HepG2 (cell line): Measurements from ENCODE around the gene EZH1. TPM values are rescaled to one million over a fixed set of nuclear protein-coding genes. Genes with fewer than 3 reads are reported as not detected.

Source experiments
- BCL6 ChIP-seq: IDR thresholded peaks from 2 replicates; pipeline ENCODE4 v1.6.1; 2016; ENCODE audit warnings: missing genetic modification reagents, missing compliant biosample characterization
- EHMT2 ChIP-seq: fragments of 200-600 bp; sonication (generic); IDR thresholded peaks from 2 replicates; pipeline ENCODE4 v1.7.0; 2017; ENCODE audit warnings: antibody characterized with exemption, low read depth, low read length, borderline replicate concordance
- GZF1 ChIP-seq: sonication (generic); formaldehyde crosslinking; IDR thresholded peaks from 2 replicates; pipeline ENCODE4 v1.5.1; 2020; ENCODE audit warnings: mild to moderate bottlenecking, missing genetic modification reagents
- HDAC6 ChIP-seq: fragments of 200-600 bp; sonication (generic); IDR thresholded peaks from 2 replicates; pipeline ENCODE4 v1.7.0; 2017; ENCODE audit warnings: mild to moderate bottlenecking, antibody characterized with exemption, low read length, low read depth
- IKZF1 ChIP-seq: fragments of 450-650 bp; IDR thresholded peaks from 2 replicates; pipeline ENCODE4 v1.7.1; 2016
- JARID2 ChIP-seq: sonication (generic); formaldehyde crosslinking; IDR thresholded peaks from 2 replicates; pipeline ENCODE4 v1.8.1; 2023; ENCODE audit warnings: missing genetic modification reagents, inconsistent platforms; ENCODE audit not compliant: insufficient replicate concordance
- JUN ChIP-seq: sonication (generic); formaldehyde crosslinking; IDR thresholded peaks from 2 replicates; pipeline ENCODE4 v1.4.0; 2020; ENCODE audit warnings: mild to moderate bottlenecking, missing genetic modification reagents
- KAT8 ChIP-seq: IDR thresholded peaks from 2 replicates; pipeline ENCODE4 v1.6.1; 2016; ENCODE audit warnings: missing genetic modification reagents, missing compliant biosample characterization
- KDM3A ChIP-seq: IDR thresholded peaks from 2 replicates; pipeline ENCODE4 v1.6.1; 2018; ENCODE audit warnings: low read depth, missing compliant biosample characterization
- MBNL3 ChIP-seq: fragments of 250-450 bp; sonication (Bioruptor Pico); conservative IDR thresholded peaks from 2 replicates; pipeline ENCODE4 v1.8.0; 2022; ENCODE audit warnings: mild to moderate bottlenecking, inconsistent platforms
- MLX ChIP-seq: IDR thresholded peaks from 2 replicates; pipeline ENCODE4 v1.6.1; 2016
- MTA1 ChIP-seq: sonication (generic); formaldehyde crosslinking; IDR thresholded peaks from 2 replicates; pipeline ENCODE4 v1.4.0; 2020; ENCODE audit warnings: missing genetic modification reagents, mild to moderate bottlenecking, borderline replicate concordance
- NFATC3 ChIP-seq: sonication (generic); formaldehyde crosslinking; IDR thresholded peaks from 2 replicates; pipeline ENCODE4 v1.5.1; 2020; ENCODE audit warnings: mild to moderate bottlenecking, missing genetic modification reagents
- NFE2 ChIP-seq: sonication (generic); formaldehyde crosslinking; IDR thresholded peaks from 2 replicates; pipeline ENCODE4 v1.4.0; 2020; ENCODE audit warnings: missing genetic modification reagents
- NRL ChIP-seq: sonication (generic); formaldehyde crosslinking; IDR thresholded peaks from 2 replicates; pipeline ENCODE4 v1.5.0; 2020; ENCODE audit warnings: missing genetic modification reagents, mild to moderate bottlenecking, moderate library complexity, borderline replicate concordance
- POLR2AphosphoS2 ChIP-seq: IDR thresholded peaks from 2 replicates; pipeline ENCODE4 v1.6.1; 2011; ENCODE audit warnings: low read depth, low read length, improper control_type of control experiment
- REL ChIP-seq: sonication (generic); formaldehyde crosslinking; conservative IDR thresholded peaks from 2 replicates; pipeline ENCODE4 v1.8.0; 2022; ENCODE audit warnings: mild to moderate bottlenecking, missing genetic modification reagents, moderate library complexity
- RFX3 ChIP-seq: IDR thresholded peaks from 2 replicates; pipeline ENCODE4 v1.6.1; 2016; ENCODE audit warnings: missing biosample characterization, missing genetic modification reagents
- RNF2 ChIP-seq: fragments of 450-650 bp; conservative IDR thresholded peaks from 2 replicates; pipeline ENCODE4 v1.6.1; 2016; ENCODE audit warnings: low read depth
- SP2 ChIP-seq: sonication (generic); formaldehyde crosslinking; IDR thresholded peaks from 2 replicates; pipeline ENCODE4 v1.5.1; 2020; ENCODE audit warnings: mild to moderate bottlenecking, missing genetic modification reagents
- SRSF1 ChIP-seq: fragments of 200-400 bp; formaldehyde crosslinking; optimal IDR thresholded peaks from 2 replicates; pipeline ENCODE3; 2017; ENCODE audit warnings: mild to moderate bottlenecking, low read depth, low read length, moderate library complexity
- SRY ChIP-seq: sonication (generic); formaldehyde crosslinking; IDR thresholded peaks from 2 replicates; pipeline ENCODE4 v1.8.0; 2022; ENCODE audit warnings: mild to moderate bottlenecking, missing genetic modification reagents
- TAF15 ChIP-seq: fragments of 200-400 bp; formaldehyde crosslinking; IDR thresholded peaks from one replicate; pipeline ENCODE4 v1.6.1; 2018; ENCODE audit warnings: mild to moderate bottlenecking, low read depth, low read length; ENCODE audit not compliant: poor library complexity, severe bottlenecking
- ZNF253 ChIP-seq: sonication (generic); formaldehyde crosslinking; IDR thresholded peaks from 2 replicates; pipeline ENCODE4 v1.8.0; 2022; ENCODE audit warnings: mild to moderate bottlenecking, missing genetic modification reagents, borderline replicate concordance
- ZNF569 ChIP-seq: sonication (generic); formaldehyde crosslinking; IDR thresholded peaks from 2 replicates; pipeline ENCODE4 v1.5.0; 2020; ENCODE audit warnings: mild to moderate bottlenecking, missing genetic modification reagents, moderate library complexity, borderline replicate concordance
- ZNF674 ChIP-seq: sonication (generic); formaldehyde crosslinking; IDR thresholded peaks from 2 replicates; pipeline ENCODE4 v1.5.0; 2020; ENCODE audit warnings: low read depth, mild to moderate bottlenecking, missing genetic modification reagents
- ZNF7 ChIP-seq: IDR thresholded peaks from 2 replicates; pipeline ENCODE4 v1.6.1; 2016; ENCODE audit warnings: missing biosample characterization, missing genetic modification reagents
- polyA plus RNA-seq, 8 experiments: library from polyadenylated mRNA; depleted of rRNA in 3 of 8; stranded (reverse) in 7 of 8; unstranded in 1 of 8; fragments of >200 nt; fragmentation: Illumina TruSeq in 4 of 8; extraction: Trizol in 4 of 8; gene quantifications; 2 replicates each; pipeline versions ENCODE4 v1.2.1 to v1.2.3, GENCODE V29; 2011 to 2016; ENCODE audit warnings: low read depth in 4 of 8, missing spikeins in 1 of 8, mixed read lengths in 1 of 8; ENCODE audit not compliant: insufficient read depth in 1 of 8
- total RNA-seq, 5 experiments: library from RNA; depleted of rRNA; stranded (reverse); fragments of >200 nt; fragmentation: Illumina TruSeq; extraction: Trizol; gene quantifications; 2 replicates each; pipeline ENCODE4 v1.2.3, GENCODE V29; 2016; ENCODE audit warnings: low read depth in 1 of 5
- TF ChIP-seq, protein P1 (sequence below): IDR thresholded peaks from 2 replicates; pipeline ENCODE4 v1.6.1; 2016; ENCODE audit warnings: missing compliant biosample characterization, missing genetic modification reagents, borderline replicate concordance
- TF ChIP-seq, protein P2 (sequence below): sonication (generic); formaldehyde crosslinking; IDR thresholded peaks from 2 replicates; pipeline ENCODE4 v1.4.0; 2020; ENCODE audit warnings: missing genetic modification reagents
- TF ChIP-seq, protein P3 (sequence below): IDR thresholded peaks from 2 replicates; pipeline ENCODE4 v1.6.1; 2016; ENCODE audit warnings: missing genetic modification reagents, missing compliant biosample characterization

EZH1 gene
- total and polyA plus RNA-seq, 2 of the 13 experiments (the other 11 are each of a cell fraction or from before 2014, with no cell fraction given) = 11.6 to 24.0 TPM

DNA sequence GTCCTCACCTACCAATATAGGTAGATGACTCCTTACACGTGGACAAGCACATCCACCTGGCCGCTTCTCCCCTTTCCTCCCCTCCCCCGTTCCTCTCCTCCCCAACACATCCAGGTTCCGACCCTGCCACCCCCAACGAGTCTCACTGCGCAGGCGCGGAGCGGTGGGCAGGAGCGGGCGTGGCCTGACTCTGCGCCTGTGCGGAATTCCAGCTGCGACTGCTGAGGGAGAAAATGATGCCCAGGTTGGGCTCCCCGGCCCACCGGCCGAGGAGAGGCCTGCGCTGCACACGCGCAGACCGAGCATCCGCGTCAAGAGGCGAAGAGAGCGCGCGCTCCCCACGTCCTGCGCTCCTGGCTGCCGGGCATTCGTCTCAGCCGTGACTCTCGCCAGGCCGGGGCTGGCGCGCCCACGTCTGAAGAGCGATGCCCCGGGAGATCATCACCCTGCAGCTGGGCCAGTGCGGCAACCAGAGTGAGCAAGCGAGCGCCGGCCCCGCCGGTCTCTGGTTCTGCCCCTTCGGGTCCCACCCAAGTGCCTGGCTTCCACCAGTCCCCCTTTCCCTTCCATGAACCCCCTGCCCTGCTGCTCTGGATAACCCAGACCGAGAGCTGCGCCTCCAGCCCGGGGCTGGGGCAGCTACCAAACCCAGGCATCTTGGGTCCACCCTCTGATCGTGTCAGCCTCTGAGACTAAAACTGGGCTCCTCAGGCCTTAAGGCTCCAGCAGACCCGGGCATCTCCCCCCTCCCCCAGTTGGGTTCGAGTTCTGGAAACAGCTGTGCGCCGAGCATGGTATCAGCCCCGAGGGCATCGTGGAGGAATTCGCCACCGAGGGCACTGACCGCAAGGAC is 85.5 kb downstream of the EZH1 start, which contains the start of gene TUBG2 (continued):
- no peak for TF ChIP-seq EHMT2
- TF ChIP-seq NFATC3 = no peak
- TF ChIP-seq, protein P1, sequence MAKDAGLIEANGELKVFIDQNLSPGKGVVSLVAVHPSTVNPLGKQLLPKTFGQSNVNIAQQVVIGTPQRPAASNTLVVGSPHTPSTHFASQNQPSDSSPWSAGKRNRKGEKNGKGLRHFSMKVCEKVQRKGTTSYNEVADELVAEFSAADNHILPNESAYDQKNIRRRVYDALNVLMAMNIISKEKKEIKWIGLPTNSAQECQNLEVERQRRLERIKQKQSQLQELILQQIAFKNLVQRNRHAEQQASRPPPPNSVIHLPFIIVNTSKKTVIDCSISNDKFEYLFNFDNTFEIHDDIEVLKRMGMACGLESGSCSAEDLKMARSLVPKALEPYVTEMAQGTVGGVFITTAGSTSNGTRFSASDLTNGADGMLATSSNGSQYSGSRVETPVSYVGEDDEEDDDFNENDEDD (CRISPR knock-in tag) = no peak; the same call in 1 of the 2 replicates
- TF ChIP-seq, protein P2, sequence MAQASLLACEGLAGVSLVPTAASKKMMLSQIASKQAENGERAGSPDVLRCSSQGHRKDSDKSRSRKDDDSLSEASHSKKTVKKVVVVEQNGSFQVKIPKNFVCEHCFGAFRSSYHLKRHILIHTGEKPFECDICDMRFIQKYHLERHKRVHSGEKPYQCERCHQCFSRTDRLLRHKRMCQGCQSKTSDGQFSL (CRISPR knock-in tag) = no peak
- TF ChIP-seq BCL6 (CRISPR knock-in tag) = 0 out of 2 replicates have a peak, but pooled peaks have one; percentile 39
- no peak for TF ChIP-seq SRSF1
- TF ChIP-seq ZNF674 (CRISPR knock-in tag) = 0 out of 2 replicates have a peak, but pooled peaks have one; percentile 36
- TF ChIP-seq ZNF7 (CRISPR knock-in tag) = no peak
- TF ChIP-seq ZNF253 (CRISPR knock-in tag) = no peak; the same call in 1 of the 2 replicates
- TF ChIP-seq SRY (CRISPR knock-in tag) = no peak
- peak; percentile 12; the same call in 1 of the 2 replicates for TF ChIP-seq NFE2 (CRISPR knock-in tag)
- TF ChIP-seq, protein P3, sequence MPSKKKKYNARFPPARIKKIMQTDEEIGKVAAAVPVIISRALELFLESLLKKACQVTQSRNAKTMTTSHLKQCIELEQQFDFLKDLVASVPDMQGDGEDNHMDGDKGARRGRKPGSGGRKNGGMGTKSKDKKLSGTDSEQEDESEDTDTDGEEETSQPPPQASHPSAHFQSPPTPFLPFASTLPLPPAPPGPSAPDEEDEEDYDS (CRISPR knock-in tag) = peak; percentile 80
- no peak for TF ChIP-seq ZNF569
- TF ChIP-seq JUN (CRISPR knock-in tag) = no peak
- TF ChIP-seq GZF1 (CRISPR knock-in tag) = peak; percentile 83; the same call in 1 of the 2 replicates
- peak; percentile 53; the same call in 1 of the 2 replicates for TF ChIP-seq MLX (CRISPR knock-in tag)
- no peak for TF ChIP-seq RNF2
- TF ChIP-seq RFX3 (CRISPR knock-in tag) = no peak
- TF ChIP-seq HDAC6 = no peak
- TF ChIP-seq NRL (CRISPR knock-in tag) = peak; percentile 94
- peak; percentile 85 for TF ChIP-seq TAF15
- TF ChIP-seq MTA1 (CRISPR knock-in tag) = no peak
- TF ChIP-seq IKZF1 = no peak
- no peak for TF ChIP-seq POLR2AphosphoS2
- 0 out of 2 replicates have a peak, but pooled peaks have one; percentile 50 for TF ChIP-seq KDM3A (CRISPR knock-in tag)
- peak; percentile 81 for TF ChIP-seq KAT8 (CRISPR knock-in tag)
- no peak for TF ChIP-seq SP2 (CRISPR knock-in tag)
- TF ChIP-seq MBNL3 (CRISPR knock-in tag) = no peak
- peak; percentile 72; the same call in 1 of the 2 replicates for TF ChIP-seq REL (CRISPR knock-in tag)
- TF ChIP-seq JARID2 = peak; percentile 58
